DMS79 treated with DMSO at 0.1 percent for 48 hours (cell line): Measurements from ENCODE around the gene CCBE1.

ENCODE experiments used
- DNase-seq: peaks from one replicate; lab custom pipeline; 2025; lab: John Stamatoyannopoulos, UW

CCBE1 gene

GRCh38 chr18:59492756-59493421, 204.3 kb downstream of the CCBE1 start:
- DNase-seq: no peak

DNA sequence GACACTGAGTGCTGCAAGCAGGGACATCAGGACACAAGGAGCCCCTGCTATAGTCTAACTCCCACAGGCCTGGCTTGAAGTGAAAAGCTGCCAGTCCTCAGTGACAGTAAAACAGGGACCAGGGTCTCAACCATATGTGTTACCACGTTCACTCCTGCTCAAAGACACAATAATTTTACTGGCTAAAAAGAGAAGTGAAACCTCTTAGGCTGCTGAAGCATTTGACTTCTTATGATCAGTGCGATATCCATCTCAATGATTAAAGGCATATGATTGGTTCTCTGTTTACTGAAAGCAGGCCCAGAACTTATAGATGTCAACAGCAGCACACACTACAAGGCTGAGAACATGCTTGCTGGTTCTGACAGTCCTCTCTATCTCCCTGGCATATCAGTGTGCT, 208.3 kb downstream of the CCBE1 start:
- DNase-seq: no peak

GRCh38 chr18:59485382-59485781, 211.8 kb downstream of the CCBE1 start:
- DNase-seq: no peak

DNA sequence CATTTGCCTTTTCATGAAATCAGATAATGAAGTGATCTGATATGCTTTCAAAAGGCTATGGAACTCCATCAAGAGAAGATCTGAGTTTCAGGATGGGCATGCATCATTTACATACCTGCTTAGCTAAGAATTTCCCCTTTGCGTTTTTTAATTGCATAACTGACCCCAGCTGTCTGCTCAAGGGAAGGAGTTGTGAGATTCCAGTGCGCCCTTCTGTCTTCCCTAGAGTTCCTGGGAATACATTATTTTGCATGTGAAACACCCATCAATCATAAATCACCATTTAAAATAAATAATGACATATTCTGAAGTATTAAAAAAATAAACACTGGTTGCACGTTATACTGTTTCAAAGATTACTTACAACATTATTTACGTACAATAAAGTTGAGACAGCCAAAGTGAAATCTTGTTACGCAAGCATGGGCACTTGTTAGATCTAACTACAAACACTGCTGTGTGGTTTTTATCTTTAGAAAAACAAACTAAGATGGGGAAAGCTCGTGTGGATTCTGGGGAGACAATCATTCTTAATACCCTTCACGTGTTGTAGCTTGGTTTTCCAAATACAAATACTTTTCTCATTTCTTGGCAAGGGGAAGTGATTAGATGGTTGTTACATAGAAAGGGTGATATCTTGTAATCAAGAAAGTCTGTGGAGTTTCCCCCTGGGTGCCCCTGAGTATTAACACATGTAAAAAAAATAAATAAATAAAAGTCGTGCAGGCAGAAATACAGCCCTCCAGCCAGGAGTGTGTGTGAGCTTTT, 212.5 kb downstream of the CCBE1 start:
- no peak for DNase-seq

DNA sequence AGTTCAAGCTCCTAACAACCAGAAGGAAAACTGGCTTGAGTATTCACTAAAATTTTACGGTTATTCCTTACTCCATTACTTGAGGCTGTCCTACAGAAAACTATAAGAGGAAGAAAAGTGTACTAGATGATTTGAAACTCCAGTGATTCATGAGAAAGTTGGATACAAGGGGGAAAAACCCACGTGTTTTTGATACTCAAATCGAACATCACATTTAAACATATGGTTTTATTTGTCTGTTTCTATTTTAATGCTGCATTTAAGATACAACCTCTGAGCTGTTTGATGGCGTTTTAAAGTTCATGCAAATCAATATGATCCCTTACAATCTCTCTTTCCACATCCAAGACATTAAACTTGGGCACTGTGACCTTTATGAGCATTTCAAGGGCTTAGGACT, 213.1 kb downstream of the CCBE1 start:
- DNase-seq: no peak

DNA sequence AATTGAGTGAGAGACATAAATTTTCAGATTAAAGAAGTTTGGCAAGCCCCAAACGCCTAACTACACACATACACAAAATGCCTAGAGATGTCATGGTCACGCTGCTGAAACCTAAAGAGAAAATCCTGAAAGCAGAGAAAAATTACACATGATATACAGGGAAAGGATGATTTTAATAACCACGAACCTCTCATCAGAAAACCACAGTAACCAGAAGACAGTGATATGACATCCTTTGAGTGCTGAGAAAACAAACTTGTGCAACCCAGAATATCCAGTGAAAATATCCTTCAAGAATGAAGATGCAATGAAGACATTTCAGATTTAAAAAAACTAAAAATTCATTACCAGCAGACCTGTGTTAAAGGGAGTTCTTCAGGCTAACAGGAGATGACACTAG, 215.8 kb downstream of the CCBE1 start:
- no peak for DNase-seq

- DNase-seq: no peak
Observed at GRCh38 chr18:59479776-59480175, 217.4 kb downstream of the CCBE1 start.

DNA sequence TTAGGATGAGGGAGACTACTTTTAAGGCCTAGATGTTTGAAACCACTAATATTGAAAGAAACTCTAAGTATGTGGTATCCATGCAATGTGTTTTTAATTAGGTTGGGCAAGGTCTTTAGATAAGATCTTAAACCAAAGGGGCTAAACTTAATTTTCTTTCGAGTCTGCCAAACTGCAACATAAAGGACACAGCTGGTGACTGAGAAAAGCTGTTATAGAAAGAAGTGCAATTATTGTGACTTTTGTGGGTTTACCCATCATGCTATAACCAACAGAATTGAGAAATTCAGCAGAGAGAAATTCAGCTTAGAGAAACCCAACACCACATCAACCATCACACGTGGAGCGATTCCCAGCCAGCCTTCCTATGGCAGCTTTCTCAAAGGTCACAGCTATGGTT, 218.6 kb downstream of the CCBE1 start:
- no peak for DNase-seq

DNA sequence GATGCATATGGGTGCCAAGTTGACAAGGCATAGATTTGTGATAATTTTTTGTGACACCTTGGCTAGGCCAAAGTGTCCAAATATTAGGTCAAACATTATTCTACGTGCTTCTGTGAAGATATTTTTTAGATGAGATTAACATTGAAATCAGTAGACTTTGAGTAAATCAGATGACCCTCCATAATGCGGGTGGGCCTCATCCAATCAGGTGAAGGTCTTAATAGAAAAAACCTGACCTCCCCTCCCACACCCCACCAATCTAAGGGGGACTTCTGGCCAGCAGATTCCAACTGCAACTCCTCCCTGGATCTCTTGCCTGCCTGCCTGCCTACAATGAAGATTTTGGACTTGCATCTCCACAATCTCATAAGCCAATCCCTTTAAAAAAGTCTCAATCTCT, 219.4 kb downstream of the CCBE1 start:
- DNase-seq: no peak

GRCh38 chr18:59470561-59471121, 226.6 kb downstream of the CCBE1 start:
- no peak for DNase-seq

DNA sequence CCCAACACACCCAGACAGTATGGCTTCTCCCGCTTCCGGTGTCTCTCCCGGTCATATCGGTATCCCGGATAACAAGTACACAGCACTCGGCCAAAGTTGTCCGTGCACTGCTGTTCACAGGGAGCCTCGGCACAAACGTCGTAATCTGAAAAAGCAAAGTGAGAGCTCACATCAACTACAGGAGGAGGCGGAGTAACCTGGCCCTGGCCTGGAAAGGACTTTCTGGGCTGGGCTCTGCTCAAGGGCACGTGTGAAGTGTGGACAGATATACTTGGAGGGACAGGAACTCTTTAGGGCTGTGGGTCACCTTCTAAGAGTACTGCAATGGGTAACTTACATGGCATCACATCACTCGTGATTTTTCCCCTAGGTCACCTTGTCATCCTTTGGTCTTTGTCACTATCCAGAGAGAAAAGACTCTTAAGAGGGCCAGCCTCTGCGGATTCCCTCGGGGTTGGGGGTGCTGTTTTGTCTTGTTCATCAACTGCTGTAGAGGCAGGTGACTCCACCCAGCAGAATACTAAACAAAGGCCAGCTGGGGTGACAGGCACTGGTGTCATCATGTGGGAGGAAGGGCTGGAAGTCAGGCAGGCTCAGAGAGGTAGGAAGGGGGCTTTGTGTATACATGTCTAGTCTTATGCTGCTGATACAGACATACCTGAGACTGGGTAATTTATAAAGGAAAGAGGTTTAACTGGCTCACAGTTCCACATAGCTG, 227.6 kb downstream of the CCBE1 start:
- no peak for DNase-seq

GRCh38 chr18:59468821-59469220, 228.4 kb downstream of the CCBE1 start:
- no peak for DNase-seq

DNA sequence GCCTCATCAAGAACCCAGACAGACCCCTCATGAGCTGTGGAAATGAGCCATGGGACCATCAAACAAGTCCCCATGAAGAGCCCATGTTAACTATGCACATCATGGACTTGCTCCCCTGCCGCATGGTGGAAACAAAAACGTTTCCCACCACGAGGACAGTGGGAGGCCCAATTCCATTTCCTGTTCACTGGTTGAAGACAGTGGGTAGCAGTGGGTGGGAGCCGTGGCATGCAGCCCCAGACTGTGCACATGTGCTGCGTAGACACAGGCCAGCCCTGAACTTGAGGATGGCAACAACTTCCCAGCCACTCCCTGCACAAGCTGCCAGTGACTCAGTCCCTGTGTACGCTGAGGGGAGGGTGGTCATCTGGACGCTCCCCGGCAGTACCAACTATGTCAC, 229.7 kb downstream of the CCBE1 start:
- DNase-seq: no peak

- DNase-seq: no peak
Observed at GRCh38 chr18:59466980-59467379, 230.2 kb downstream of the CCBE1 start.

DNA sequence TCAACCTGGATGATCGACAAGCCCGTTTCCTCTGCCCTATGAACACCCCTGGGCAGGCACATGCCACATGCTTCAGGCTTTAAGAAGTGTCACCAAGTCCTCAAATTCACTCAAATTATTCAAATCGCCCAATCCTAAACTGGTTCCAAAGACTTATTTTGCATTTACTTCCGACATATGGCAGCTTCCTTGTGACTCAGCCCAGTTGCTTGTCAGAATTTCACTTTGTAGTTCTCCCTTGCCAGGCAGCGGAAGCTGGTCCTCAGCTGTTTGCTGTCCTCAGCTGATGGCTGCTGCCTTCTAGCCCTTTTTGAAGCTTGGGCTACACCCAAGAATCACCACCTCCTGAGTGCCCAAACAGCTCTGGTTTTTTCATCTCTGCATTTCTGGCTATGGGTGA, 232.7 kb downstream of the CCBE1 start:
- no peak for DNase-seq

- DNase-seq: no peak
Observed at GRCh38 chr18:59461171-59461570, 236.1 kb downstream of the CCBE1 start.

GRCh38 chr18:59460072-59460420, 237.2 kb downstream of the CCBE1 start:
- DNase-seq: no peak

- DNase-seq: peak; percentile 30
Observed at GRCh38 chr18:59459369-59460071, 237.7 kb downstream of the CCBE1 start.

DNA sequence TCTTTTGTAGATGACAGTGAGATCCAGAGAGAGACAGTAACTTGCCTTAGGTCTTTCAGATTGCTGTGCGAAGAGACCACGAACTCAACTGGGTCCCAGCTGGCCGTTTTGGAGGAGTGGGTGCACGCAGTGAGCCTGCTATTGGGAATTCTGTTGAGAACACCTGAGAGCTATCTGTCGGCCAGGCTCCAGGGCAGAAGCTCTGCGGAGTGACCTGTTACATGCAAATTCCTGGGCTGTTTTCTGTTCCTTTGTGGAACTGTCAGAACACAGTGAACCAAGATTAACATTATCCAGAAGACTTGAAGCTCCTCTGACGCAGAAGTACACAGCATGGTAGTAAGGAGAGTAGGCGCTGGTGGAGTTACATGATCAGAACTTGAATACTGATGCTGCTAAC, 238.6 kb downstream of the CCBE1 start:
- DNase-seq: no peak

GRCh38 chr18:59456657-59457056, 240.6 kb downstream of the CCBE1 start:
- DNase-seq: no peak

DNA sequence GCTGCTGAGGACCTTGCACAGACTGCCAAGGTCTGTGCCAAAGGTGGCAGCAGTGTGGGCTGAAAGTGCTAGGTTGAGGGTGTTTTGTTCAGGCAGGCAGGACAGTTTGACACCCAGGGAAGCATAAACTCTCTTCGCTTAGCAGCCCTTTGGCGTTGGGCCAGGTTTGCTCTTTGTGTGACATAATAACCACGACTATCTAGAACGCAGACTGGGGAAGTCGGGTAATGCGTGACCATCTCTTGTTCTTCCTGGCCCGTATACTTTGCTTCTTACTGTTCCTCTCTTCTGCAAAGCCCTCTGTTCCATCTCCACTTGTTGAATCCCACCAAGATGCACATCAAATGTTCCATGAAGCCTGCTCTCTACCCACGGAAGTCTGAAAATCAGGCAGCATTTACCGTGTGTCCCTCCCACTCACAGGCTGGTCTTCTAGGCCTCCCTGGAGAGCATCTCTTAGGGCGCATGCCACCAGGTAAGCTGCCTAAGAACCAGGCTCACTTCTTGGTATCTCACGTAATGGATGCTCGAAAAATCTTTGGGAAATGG, 241.4 kb downstream of the CCBE1 start:
- peak; percentile 5 for DNase-seq
